ENCODE results near the gene MLIP.

- TF ChIP-seq, protein P1, sequence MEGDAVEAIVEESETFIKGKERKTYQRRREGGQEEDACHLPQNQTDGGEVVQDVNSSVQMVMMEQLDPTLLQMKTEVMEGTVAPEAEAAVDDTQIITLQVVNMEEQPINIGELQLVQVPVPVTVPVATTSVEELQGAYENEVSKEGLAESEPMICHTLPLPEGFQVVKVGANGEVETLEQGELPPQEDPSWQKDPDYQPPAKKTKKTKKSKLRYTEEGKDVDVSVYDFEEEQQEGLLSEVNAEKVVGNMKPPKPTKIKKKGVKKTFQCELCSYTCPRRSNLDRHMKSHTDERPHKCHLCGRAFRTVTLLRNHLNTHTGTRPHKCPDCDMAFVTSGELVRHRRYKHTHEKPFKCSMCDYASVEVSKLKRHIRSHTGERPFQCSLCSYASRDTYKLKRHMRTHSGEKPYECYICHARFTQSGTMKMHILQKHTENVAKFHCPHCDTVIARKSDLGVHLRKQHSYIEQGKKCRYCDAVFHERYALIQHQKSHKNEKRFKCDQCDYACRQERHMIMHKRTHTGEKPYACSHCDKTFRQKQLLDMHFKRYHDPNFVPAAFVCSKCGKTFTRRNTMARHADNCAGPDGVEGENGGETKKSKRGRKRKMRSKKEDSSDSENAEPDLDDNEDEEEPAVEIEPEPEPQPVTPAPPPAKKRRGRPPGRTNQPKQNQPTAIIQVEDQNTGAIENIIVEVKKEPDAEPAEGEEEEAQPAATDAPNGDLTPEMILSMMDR (IDR thresholded peaks at IDR 0.05) = no peak
- no peak for TF ChIP-seq EP300 (IDR thresholded peaks at IDR 0.05)
Measured at GRCh38 chr6:54173089-54173488, 61.8 kb downstream of the MLIP start.
